GM19099 (cell line): Measurements from ENCODE around the gene STAM.

Experiments
- POLR2A ChIP-seq: IDR thresholded peaks from 3 replicates; pipeline ENCODE4 v1.6.1; 2011; ENCODE audit warnings: low read depth; ENCODE audit not compliant: insufficient read length; ENCODE audit errors: extremely low read depth

Gene STAM

DNA sequence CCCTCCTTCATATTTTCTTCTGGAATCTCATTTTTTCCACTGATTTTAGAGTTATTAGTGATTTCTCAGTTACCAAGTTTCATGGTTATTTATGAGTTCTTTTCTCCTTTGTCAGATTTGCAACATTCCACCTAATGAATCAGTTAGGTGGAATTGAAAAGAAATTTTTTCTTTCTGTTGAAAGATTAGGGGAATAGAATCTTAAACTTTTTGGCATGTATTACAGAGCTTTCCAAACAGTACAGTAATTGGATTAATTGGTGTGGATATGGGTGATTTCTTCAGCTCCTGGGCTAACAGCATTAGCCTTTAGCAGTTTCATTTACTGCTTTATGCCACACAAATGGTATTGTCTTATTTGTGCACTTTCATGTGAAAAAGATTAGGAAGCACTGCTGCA is 17.0 kb downstream of the STAM start:
- no peak for TF ChIP-seq POLR2A

DNA sequence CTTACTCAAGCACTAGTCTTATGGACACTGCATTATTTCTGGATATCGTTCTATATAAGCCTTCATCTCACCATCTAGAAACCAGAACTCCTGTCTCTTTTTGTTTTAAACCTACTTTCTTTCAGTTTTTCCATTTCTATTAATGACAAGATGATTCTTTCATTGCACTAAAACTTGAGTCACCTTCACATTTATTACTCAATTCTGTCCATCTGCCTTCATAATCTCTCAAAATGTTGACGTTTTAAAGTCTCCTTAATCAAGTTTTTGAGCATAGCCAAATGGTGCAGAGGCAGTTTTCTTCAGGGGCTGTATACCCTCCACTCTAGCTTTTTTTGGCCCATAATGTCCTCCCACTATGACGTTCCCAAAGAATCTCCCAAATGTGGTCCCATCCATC is 17.6 kb downstream of the STAM start:
- no peak for TF ChIP-seq POLR2A

DNA sequence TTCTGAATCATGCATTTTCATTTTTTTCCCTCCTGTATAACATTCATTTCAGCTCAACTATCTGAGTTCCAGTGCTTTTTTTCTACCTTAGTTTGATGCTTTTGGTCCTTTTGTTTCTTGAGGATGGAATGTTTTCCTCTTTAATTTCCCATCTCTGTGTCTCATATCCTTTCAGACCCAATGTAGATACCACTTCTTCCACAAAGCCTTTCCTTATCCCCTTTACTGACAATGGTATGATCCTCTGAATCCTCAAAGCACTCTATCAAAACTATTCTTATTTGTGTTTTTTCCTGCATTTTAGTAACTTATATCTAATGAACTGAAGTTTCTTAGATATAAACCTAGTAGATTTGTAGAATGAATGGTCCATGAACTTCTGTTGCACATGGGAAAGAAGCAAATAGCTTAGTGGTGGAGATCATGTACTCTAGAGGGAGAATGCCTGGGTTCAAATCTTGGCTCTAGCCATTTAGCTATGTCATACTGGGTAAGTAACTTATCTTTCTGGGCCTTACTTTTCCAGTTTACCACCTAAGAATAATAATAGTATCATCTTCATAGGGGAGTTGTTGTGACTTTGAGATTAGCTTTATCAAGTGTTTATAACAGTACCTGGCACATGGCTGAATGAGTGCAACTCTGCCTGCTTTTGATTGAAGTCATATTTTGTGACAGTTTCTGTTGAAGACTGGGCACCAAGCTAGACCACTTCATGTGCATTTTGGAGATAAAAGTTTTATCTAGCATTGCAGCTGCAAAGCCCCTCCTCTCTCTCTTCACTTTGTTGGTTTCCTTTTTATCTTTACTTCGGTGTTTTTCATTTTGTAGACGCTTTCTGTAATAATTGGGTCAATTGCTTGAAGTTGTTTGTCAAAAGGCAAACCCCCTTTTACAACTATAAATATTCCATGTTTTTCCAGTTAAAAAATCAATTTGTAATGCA is 18.5 kb downstream of the STAM start:
- TF ChIP-seq POLR2A = no peak

DNA sequence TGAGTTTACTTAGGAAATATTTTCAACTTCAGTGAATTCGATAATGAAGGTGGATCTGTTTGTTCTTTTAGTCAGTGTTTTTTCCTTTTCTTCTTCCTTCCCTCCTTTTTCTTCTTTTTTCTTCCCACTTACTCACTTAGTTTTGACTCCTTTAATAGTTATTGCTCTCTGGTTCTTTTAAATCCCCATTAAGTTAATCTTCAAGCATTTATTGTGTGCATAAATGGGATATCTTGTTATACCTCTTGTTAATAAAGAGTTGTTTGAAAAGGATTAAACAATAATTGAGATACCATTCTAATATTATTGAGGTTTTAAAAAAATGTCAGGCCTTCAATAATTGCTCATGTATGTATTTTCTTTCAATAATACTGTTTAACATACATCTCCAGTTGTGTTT is 19.5 kb downstream of the STAM start:
- no peak for TF ChIP-seq POLR2A

DNA sequence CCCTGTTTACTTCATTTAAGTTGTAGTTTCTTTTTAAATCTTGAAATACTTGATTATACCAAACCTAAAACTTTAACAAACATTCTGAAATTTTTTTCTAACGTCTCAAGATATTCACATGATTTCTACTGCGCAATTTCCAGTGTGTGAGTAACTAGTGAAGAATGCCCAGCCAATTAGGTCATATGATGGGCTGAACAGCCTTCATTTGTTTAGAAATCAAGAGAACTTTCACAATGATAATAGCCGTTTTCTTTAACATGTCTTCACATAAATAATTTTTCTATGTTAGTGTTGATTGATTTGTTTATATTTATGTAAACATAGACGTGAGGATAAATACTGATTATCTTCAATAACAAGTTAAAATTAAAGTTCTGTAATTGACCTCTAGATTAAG is 21.8 kb downstream of the STAM start:
- TF ChIP-seq POLR2A = no peak

DNA sequence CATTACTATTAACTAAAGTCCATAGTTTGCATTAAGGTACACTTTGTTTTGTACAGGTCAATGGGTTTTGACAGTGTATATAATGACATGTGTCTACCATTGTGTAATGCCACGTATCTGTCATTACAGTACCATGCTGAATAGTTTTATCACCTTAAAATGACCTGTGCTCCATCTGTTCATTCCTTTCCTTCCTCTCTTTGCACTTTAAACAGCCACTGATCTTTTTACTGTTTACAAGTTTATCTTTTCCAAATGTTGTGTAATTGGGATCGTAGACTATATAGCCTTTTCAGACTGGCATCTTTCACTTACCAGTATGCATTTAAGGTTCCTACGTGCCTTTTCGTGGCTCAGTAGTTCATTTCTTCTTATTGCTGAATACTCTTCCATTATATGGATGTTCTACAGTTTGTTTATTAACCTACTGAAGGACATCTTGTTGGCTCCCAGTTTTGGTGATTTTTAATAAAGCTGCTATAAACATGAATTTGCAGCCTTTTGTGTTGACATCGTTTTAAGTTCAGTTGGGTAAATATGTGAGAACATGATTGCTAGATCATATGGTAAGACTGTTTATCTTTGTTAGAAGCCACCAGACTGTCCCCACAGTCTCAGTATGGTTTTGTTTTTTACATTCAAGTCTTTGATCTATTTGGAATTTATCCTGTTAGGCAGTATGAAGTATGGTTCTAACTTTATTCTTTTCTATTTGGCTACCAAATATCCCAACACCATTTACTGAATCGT is 24.7 kb downstream of the STAM start:
- no peak for TF ChIP-seq POLR2A

DNA sequence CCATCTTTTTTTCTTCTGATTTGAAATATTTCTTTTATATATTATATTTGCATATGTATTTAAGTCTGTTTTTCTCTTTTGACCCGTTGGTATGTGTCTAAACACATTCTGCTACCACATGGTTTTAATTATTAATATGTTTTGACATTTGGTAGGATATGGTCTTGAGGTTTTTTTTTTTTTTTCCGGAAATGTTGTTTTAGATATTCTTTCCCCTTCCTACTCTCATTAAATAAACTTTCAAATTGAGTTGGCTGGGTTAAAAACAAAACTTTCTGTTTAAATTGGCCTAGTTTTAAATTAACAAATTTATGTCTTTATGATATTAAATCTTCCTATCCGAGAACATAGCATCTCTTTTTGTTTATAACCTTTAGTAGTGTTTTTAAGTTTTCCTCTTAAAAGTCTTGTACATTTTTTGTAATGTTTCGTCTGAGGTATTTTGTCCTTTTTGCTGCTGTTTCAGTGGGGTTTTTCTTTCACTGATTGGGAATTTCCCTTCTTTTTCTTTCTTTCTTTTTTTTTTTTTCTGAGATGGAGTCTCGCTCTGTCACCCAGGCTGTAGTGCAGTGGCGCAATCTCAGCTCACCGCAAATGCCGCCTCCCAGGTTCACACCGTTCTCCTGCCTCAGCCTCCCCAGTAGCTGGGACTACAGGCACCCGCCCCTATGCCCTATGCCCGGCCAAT is 25.4 kb downstream of the STAM start:
- no peak for TF ChIP-seq POLR2A

DNA sequence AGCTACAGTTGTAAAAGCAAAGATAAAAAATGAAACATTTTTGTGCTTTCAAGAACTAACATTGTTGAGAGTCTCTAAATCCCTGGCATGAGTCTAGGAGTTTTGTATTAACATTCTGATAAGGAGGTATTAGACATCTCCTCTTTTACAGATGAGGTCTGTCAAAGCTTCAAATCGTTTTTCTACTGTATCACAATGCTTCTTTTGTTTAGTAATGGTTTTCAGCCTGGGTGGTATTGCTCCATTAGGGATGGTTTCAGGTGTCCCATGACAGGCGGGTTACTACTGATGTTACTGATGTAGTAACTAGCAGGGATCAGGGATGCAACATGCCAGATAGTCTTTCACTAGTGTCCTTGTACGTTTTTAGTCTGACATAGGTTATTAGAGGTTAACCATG is 27.4 kb downstream of the STAM start:
- no peak for TF ChIP-seq POLR2A

DNA sequence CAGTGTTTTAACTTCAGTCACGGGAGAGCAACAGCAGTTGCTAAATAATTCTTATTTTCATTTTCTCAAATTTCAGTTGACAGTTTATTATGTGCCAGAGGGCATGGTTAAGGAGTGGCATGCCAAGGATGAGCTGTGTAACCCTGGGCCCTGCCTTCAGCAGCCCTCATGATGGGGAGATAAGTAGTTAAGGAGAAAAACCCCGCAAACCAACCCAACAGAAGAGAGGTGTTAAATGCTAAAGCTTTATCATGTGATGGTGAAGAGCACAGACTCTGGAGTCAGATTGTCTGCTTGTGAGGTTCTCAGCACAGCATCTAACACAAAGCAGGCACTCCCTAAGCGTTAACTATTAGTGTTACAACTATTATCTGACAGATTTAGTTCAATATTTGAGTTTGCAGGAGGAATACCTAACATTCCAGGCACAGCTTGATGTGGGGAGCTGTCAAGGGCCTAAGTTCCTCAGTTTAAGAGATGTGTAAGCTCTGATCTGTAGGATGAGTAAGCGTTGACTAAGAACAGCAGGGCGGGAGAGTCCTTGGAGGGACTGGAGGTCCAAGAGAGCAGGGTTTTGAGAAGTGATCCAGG is 29.6 kb downstream of the STAM start:
- no peak for TF ChIP-seq POLR2A

DNA sequence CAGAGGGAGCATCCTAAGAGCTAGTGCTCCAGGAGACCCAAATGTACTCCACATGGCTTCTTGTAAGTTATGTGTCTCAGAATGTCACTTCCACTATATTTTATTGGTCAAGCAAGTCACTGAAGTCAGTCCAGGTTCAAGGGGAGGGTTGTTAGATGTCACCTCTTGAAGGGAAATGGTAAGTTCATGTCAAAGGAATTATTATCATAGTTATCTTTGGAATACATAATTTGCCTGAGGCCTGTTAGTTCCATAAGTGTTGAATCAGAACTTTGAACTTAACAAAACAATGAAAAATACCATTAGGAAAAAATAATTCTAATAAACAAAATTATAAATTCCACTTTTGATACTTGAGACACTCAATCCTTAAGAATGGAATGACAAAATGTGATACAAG is 30.6 kb downstream of the STAM start:
- TF ChIP-seq POLR2A = no peak

DNA sequence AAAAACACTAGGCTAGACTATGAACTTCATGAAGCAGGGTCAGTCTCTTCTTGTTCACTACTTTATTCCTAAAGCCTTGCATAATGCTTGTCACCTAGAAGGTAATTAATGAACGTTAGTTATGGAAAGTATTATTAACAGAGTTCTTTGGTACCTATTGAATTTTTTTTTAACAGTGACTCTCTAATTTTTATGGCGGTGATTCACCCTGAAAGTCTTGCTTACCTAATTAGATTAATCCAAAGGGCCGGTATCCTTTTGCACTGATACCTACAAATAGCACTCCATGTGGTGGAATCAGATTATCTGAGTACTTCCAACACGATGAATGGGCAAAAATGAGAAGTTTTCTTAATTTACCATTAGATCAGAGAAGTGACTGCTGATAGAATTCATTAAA is 31.7 kb downstream of the STAM start:
- TF ChIP-seq POLR2A = no peak

DNA sequence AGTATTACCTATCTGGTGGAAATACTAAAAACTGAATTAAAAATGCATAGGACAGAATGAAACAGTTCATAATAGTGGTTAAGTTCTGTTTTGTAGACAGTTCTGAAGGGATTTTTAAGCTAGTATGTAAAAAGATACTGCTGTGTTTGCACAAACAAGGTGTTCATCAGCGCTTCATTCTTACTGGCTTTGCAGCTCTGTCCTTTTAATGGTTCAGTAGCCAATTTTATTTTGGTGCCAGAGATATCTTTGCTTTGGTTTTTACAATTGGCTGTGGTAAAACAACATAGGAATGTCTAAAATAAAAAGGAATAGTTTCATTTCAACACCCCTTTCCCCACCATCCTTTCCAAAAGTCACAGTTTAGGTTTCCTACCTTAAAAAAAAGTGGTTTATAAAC is 33.0 kb downstream of the STAM start:
- TF ChIP-seq POLR2A = no peak

DNA sequence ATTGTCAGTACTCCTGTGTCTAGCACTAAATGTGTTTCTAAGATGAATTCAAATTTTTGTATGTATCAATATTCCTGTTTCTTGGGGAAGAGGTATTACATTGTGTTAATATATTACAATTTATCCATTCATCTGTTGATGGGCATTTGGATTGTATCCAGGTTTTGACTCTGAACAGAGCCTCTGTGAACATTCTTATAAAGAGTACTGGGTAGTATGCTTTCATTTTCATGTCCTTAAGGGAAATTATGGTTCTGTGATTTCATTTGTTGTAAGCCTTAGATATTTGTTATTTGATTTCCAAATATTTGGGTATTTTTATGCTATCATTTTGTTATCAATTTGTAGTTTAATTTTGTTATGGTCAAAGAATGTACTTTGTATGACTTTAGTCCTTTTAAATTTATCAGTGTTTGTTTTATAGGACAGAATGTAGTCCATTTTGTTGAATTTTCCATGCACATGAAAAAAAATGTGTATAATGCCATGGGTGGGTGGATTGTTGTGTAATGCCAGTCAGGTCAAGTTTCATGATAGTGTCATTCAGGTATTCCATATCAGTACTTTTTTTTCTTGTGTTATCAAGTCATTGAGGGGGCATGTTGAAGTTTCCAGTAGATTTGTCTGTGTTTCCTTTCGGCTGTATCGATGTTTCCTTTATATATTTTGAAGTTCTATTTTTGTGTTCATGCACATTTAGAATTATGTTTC is 38.4 kb downstream of the STAM start:
- no peak for TF ChIP-seq POLR2A

DNA sequence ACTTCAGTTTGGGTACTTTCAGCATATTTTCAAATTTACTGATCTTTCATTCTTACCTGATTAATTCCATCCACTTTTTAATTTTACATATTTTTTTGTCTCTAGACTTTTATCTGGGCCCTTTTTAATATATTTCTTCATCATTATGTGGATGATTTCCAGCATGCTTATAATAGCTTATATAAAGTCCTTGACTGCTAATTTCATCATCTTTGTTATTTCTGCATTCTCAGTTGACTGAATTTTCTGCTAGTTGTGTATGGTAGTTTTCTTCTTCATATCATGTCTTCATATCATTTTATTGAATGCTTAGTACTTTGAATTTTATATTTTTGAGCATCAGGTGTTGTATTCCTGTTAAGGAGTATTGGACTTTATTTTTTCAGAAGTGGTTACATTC is 39.6 kb downstream of the STAM start:
- TF ChIP-seq POLR2A = no peak

DNA sequence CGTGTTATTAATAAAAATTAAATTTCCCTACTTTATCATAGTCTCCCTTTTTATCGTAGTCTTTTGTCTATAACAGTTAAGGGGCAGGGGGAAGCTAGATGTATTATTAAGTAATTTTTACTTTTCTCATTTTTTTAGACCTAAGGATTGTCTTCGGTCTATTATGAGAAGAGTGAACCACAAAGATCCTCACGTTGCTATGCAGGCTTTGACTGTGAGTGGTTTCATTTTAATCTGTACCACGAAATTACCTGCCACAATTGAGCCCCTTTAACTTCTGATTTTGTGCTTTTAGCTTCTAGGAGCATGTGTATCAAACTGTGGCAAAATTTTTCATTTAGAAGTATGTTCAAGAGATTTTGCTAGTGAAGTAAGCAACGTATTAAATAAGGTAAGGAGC is 40.6 kb downstream of the STAM start:
- no peak for TF ChIP-seq POLR2A

DNA sequence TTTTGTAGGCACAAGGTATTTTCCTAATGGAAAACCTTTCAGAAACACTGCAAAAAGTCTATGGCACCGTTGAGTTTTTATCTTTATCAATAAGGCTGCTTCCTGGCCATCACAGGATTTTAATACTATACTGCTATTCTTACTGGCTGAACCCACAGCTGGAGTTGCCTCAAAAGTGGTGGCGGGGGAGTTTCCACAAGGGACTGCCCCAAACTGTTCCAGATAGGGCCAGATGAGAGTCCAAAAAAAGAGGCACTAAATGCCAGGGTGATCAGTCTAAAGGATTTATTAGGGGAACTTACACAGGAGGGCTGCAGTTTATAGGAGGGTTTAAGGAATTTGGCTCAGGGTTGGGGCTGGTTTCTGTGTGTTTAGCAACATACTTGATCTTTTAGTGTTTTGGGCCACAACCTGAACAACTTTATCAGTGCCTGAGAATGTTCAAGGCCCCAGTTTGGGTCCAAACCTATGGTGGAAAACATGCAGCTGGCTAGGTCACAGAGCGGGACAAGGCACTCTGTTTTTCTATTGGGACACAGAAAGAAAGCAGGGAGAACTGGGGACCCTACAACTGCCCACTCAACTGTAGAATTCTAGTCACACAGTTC is 41.4 kb downstream of the STAM start:
- peak; percentile 14 for TF ChIP-seq POLR2A
